Upper lobe of left lung (tissue), 6 donors: Measurements from ENCODE around the gene DISC1. TPM values are rescaled to one million over a fixed set of nuclear protein-coding genes. Genes with fewer than 3 reads are reported as not detected.
A peak's percentile ranks its signal among the peaks of the same experiment; 100 is the strongest.

Source experiments
- ATAC-seq, 2 donors: fragments of 200-7000 bp; cut with Tn5 transposase; one replicate each; pipeline ENCODE4 v1.9.1; 2022; ENCODE audit warnings: mild to moderate bottlenecking in 2 of 2, moderate library complexity in 2 of 2; ENCODE audit not compliant: low FRiP score in 2 of 2
- DNase-seq, 2 donors: peaks; one replicate each; pipeline ENCODE4 v3.0.0-alpha.2; 2019 to 2020
- H3K27ac ChIP-seq, 4 donors: fragments of 200-600 bp; sonication (generic); one replicate each; pipeline ENCODE4 v1.5.1; 2016 to 2019
- H3K27me3 ChIP-seq, 4 donors: fragments of 200-600 bp; sonication (generic); one replicate each; pipeline ENCODE4 v1.5.1; 2017 to 2019
- H3K36me3 ChIP-seq, 4 donors: fragments of 200-600 bp; sonication (generic); one replicate each; pipeline ENCODE4 v1.5.1; 2016 to 2019
- H3K4me1 ChIP-seq, 4 donors: fragments of 200-600 bp; sonication (generic); one replicate each; pipeline ENCODE4 v1.5.1; 2018 to 2019
- H3K4me3 ChIP-seq, 4 donors: fragments of 200-600 bp; sonication (generic); one replicate each; pipeline ENCODE4 v1.5.1; 2017 to 2019; ENCODE audit warnings: mild to moderate bottlenecking in 2 of 4, moderate library complexity in 1 of 4
- H3K9me3 ChIP-seq, 4 donors: fragments of 200-600 bp; sonication (generic); one replicate each; pipeline ENCODE4 v1.5.1; 2018 to 2019
- EP300 ChIP-seq, 4 donors: sonication (generic); formaldehyde crosslinking; IDR thresholded peaks; one replicate each; pipeline ENCODE4 v1.5.1; 2017; ENCODE audit warnings: antibody characterized with exemption in 4 of 4, control low read depth in 2 of 4
- POLR2A ChIP-seq, 4 donors: fragments of 450-650 bp; IDR thresholded peaks; one replicate each; pipeline ENCODE4 v1.5.1; 2016 to 2017; ENCODE audit warnings: antibody characterized with exemption in 4 of 4, mild to moderate bottlenecking in 2 of 4
- POLR2AphosphoS5 ChIP-seq, 2 donors: sonication (generic); formaldehyde crosslinking; IDR thresholded peaks; one replicate each; pipeline ENCODE4 v1.5.1; 2017; ENCODE audit warnings: antibody characterized with exemption in 2 of 2
- WGBS, 2 donors: methylation state at CpG; one replicate each; pipeline ENCODE4 v1.1.5; 2017 to 2018; 5-methylcytosine and 5-hydroxymethylcytosine counted together
- total RNA-seq, 6 donors: library from RNA; depleted of rRNA in 4 of 6; stranded (reverse); fragments of >200 nt in 4 of 6; gene quantifications; one replicate each; pipeline versions ENCODE4 v1.1.0 to v1.2.1, GENCODE V29; 2016 to 2021
- TF ChIP-seq, protein P1 (sequence below), 6 experiments: fragments of 450-650 bp in 4 of 6; fragments of 200-600 bp in 2 of 6; sonication (generic) in 2 of 6; IDR thresholded peaks; one replicate each; pipeline ENCODE4 v1.5.1; 2016 to 2019; ENCODE audit warnings: antibody characterized with exemption in 6 of 6
- donor health status: DM: no; HTN: no; CAD: no; lungs with moderate emphysema.
- donor health status: DM: no; HTN: yes; CAD: no; lungs with severe emphysema.

DISC1 gene
- total RNA-seq, 6 donors from 2014 or later = 6.1 to 16.8 (median 10.5) TPM

DNA sequence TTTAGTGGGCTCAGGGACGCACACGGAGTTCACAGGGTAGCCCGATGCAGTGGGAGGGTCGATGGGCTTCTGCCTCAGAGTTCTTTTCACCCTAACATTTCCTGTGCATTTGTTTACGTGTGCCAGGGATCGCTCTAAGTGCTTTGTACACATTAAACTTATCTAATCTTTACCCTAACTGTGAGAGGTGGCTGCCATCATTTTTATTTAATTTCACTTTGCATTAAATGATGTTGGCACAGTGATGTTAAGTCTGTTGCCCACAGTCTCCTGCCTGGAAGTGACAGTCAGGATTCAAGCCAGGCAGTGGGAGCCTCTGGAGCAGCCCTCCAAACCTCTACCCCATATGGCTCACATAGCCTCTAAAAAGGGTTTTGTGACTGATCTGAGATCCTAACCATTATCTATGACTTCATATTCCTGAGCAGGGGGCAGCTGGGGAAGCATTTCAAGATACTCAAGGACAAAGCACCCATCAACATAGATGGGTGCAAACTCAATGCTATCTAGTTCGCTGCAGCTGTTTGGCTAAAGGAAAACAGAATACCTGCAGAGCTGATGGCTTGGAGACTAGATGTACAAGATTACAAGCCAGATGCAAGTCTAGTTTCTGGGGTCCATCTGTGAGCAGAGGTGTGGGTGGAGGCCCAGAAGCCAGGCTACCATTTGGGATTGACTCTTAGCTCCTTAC is 303.8 kb downstream of the DISC1 start:
- no peak for DNase-seq
- H3K36me3 ChIP-seq = no peaks in the 10 kb centered on the region
- H3K27ac ChIP-seq = no peak overlapping the region
- no peak for ATAC-seq
- H3K9me3 ChIP-seq = peaks cover 0 to 5% (median 4%) of the 10 kb centered on the region in 4 donors
- no peak for TF ChIP-seq POLR2AphosphoS5 (IDR thresholded peaks at IDR 0.05)
- no peak for TF ChIP-seq EP300 (IDR thresholded peaks at IDR 0.05)
- TF ChIP-seq, protein P1, sequence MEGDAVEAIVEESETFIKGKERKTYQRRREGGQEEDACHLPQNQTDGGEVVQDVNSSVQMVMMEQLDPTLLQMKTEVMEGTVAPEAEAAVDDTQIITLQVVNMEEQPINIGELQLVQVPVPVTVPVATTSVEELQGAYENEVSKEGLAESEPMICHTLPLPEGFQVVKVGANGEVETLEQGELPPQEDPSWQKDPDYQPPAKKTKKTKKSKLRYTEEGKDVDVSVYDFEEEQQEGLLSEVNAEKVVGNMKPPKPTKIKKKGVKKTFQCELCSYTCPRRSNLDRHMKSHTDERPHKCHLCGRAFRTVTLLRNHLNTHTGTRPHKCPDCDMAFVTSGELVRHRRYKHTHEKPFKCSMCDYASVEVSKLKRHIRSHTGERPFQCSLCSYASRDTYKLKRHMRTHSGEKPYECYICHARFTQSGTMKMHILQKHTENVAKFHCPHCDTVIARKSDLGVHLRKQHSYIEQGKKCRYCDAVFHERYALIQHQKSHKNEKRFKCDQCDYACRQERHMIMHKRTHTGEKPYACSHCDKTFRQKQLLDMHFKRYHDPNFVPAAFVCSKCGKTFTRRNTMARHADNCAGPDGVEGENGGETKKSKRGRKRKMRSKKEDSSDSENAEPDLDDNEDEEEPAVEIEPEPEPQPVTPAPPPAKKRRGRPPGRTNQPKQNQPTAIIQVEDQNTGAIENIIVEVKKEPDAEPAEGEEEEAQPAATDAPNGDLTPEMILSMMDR (IDR thresholded peaks at IDR 0.05) = no peak
- no peak for TF ChIP-seq POLR2A (IDR thresholded peaks at IDR 0.05)
- no peak overlapping the region for H3K4me3 ChIP-seq
- H3K4me1 ChIP-seq = peaks cover 0 to 8% (median 3%) of the 10 kb centered on the region in 4 donors
- WGBS, 2 donors = 63 to 64% methylated on average over 7 of the region's 7 CpGs
- H3K27me3 ChIP-seq = no peaks in the 10 kb centered on the region

DNA sequence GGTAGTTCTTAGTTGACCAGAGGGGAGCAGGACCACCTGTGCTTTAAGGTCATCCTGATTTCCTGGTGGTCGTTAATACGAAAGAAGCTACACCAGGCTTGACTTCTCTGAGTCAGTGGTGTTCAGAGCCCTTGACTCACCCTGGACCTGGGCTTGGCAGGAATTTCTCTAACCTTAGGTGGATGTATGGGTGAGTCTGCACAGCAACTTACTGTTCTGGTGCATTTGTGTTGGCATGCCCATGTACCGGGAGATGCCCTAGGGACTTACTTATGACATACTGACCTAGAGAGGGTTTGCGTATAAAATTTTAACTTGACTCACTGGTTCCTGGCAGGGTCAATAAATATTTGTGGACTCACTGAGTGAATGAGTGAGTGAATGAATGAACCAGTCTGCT is 304.6 kb downstream of the DISC1 start:
- peaks cover 0 to 5% (median 4%) of the 10 kb centered on the region in 4 donors for H3K9me3 ChIP-seq
- H3K27ac ChIP-seq = no peak overlapping the region
- 95 to 100% methylated on average over 4 of the region's 4 CpGs for WGBS, 2 donors
- no peaks in the 10 kb centered on the region for H3K36me3 ChIP-seq
- DNase-seq (no peak), ATAC-seq (no peak)
- H3K4me1 ChIP-seq = peaks cover 0 to 8% (median 3%) of the 10 kb centered on the region in 4 donors
- no peak overlapping the region for H3K4me3 ChIP-seq
- TF ChIP-seq POLR2A (IDR thresholded peaks at IDR 0.05) (no peak), POLR2AphosphoS5 (IDR thresholded peaks at IDR 0.05) (no peak), EP300 (IDR thresholded peaks at IDR 0.05) (no peak)
- TF ChIP-seq, protein P1 (IDR thresholded peaks at IDR 0.05) = no peak
- no peaks in the 10 kb centered on the region for H3K27me3 ChIP-seq

DNA sequence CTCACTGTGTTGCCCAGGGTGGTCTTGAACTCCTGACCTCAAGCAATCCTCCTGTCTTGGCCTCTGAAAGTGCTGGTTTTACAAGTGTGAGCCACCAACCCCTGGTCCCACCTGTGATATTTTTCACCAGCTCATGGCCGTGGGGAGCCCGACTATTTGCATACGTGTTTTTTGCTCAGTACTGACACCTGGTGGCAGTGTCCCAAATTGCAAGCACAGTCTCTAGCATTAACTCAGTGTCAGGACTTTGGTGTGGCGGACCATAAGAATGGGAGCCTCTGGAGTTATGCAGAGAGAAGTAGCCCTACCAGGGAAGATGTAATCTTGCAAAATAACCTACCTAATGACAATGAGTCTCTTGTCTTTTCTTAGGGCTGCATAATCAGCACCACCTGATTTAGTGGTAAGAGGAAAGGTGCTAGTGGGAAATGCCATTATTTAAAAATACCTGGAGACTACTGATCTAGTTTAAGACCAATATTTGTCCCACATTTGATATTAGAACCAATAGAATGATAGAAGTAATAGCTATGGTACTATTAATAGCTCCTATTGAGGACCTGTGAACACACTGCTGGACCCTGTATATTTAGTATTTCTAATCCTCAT is 305.4 kb downstream of the DISC1 start:
- peaks cover 0 to 5% (median 4%) of the 10 kb centered on the region in 4 donors for H3K9me3 ChIP-seq
- peaks cover 2 to 8% (median 4%) of the 10 kb centered on the region in 4 donors for H3K4me1 ChIP-seq
- WGBS, 2 donors = 93 to 94% methylated on average over 4 of the region's 4 CpGs
- no peak for ATAC-seq
- H3K4me3 ChIP-seq = no peak overlapping the region
- TF ChIP-seq EP300 (IDR thresholded peaks at IDR 0.05) (no peak), POLR2AphosphoS5 (IDR thresholded peaks at IDR 0.05) (no peak), POLR2A (IDR thresholded peaks at IDR 0.05) (no peak)
- TF ChIP-seq, protein P1 (IDR thresholded peaks at IDR 0.05) = peak; percentile 14 to 39 (median 24)
- H3K27ac ChIP-seq = no peak overlapping the region
- H3K27me3 ChIP-seq = no peaks in the 10 kb centered on the region
- no peaks in the 10 kb centered on the region for H3K36me3 ChIP-seq
- no peak for DNase-seq

DNA sequence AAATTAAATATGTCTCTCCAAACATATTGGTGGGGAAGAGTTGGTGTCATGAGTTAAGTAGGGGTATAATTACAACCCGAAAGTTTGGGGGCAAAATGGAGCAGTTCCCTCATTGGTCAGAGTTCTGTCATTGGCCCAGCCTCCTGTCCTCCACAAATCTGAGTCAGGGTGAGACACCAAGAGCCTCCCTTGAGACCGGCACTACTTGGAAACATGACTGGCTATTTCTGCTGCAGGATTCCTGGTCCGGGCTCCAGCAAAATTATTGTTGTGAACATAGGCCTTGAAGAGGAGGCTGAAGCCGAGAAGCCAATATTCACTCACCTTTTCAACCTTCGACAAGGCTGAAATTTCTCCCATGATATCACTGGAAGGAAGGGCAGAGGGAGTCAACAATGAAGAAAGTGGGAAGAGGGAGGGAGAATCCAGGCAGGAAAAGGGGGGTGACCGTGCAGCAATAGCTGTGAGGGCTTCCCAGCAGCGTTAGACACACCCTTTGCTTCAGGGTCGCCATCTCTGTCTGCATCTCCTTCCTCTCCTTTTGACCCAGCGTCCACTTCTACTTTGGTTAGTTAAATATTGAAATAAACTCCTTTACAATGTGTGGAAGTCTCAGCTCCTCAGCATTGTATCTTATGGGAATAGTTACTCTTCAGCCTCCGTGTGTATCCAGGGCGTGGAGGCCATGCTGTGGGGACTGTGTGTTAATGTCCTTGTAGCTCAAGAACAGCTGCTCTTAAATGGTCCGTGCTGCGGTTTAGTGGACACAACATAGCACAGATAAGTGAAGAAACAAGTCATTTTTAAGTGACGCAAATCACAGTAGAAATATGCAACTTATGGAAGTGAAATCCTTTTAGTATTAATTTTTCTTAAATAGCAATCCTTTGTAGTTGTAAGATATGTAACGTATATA is 307.4 kb downstream of the DISC1 start:
- H3K36me3 ChIP-seq = no peaks in the 10 kb centered on the region
- no peak for DNase-seq
- peaks cover 0 to 5% (median 4%) of the 10 kb centered on the region in 4 donors for H3K9me3 ChIP-seq
- peaks cover 4 to 12% (median 9%) of the 10 kb centered on the region in 4 donors for H3K4me1 ChIP-seq
- no peaks in the 10 kb centered on the region for H3K27me3 ChIP-seq
- H3K27ac ChIP-seq = no peak overlapping the region
- TF ChIP-seq EP300 (IDR thresholded peaks at IDR 0.05) (no peak), POLR2AphosphoS5 (IDR thresholded peaks at IDR 0.05) (no peak), POLR2A (IDR thresholded peaks at IDR 0.05) (no peak)
- TF ChIP-seq, protein P1 (IDR thresholded peaks at IDR 0.05) = no peak
- ATAC-seq = no peak
- no peak overlapping the region for H3K4me3 ChIP-seq
- 75 to 80% methylated on average over 15 of the region's 15 CpGs for WGBS, 2 donors
